K562 (cell line): ENCODE measurements around the gene SS18.

ENCODE experiments used
- BHLHE40 ChIP-seq: IDR thresholded peaks from 2 replicates; pipeline ENCODE4 v1.6.1; 2011; ENCODE audit warnings: low read length, improper control_type of control experiment
- FOXJ3 ChIP-seq: sonication (generic); formaldehyde crosslinking; IDR thresholded peaks from 2 replicates; pipeline ENCODE4 v1.4.0; 2020; ENCODE audit warnings: mild to moderate bottlenecking, missing genetic modification reagents
- NR2C2 ChIP-seq, 2 experiments: fragments of 200-800 bp in 1 of 2; sonication (Bioruptor generic) in 1 of 2; sonication (generic) in 1 of 2; formaldehyde crosslinking in 1 of 2; IDR thresholded peaks; 2 replicates each; pipeline versions ENCODE4 v1.6.1 to v1.8.0; 2016 to 2022; ENCODE audit warnings: mild to moderate bottlenecking in 1 of 2, missing compliant biosample characterization in 1 of 2, missing genetic modification characterization in 1 of 2, missing genetic modification reagents in 1 of 2
- RBBP5 ChIP-seq: fragments of 200-600 bp; sonication (generic); IDR thresholded peaks from 2 replicates; pipeline ENCODE4 v1.6.1; 2012; ENCODE audit warnings: borderline replicate concordance, mild to moderate bottlenecking, low read length, control low read depth, inconsistent platforms; ENCODE audit not compliant: insufficient read depth, poor library complexity, severe bottlenecking
- RBM34 ChIP-seq: fragments of 200-400 bp; formaldehyde crosslinking; IDR thresholded peaks from 2 replicates; pipeline ENCODE4 v1.6.1; 2018; ENCODE audit warnings: low read length, borderline replicate concordance; ENCODE audit not compliant: insufficient read depth
- ZNF431 ChIP-seq: sonication (generic); formaldehyde crosslinking; IDR thresholded peaks from 2 replicates; pipeline ENCODE4 v1.8.0; 2022; ENCODE audit warnings: mild to moderate bottlenecking, missing genetic modification reagents
- TF ChIP-seq, protein P1 (sequence below): fragments of 450-650 bp; IDR thresholded peaks from 2 replicates; pipeline ENCODE4 v1.6.1; 2018; ENCODE audit not compliant: partially characterized antibody
- TF ChIP-seq, protein P2 (sequence below): sonication (generic); formaldehyde crosslinking; IDR thresholded peaks from 2 replicates; pipeline ENCODE4 v1.8.1; 2022; ENCODE audit warnings: missing genetic modification reagents
- TF ChIP-seq, protein P3 (sequence below): fragments of 450-650 bp; formaldehyde crosslinking; IDR thresholded peaks from 2 replicates; pipeline ENCODE4 v1.4.0; 2020; ENCODE audit warnings: mild to moderate bottlenecking
- TF ChIP-seq, protein P4 (sequence below), 3 experiments: IDR thresholded peaks in 2 of 3; conservative IDR thresholded peaks in 1 of 3; 2 replicates each; pipeline ENCODE4 v1.5.1; 2011 to 2012; ENCODE audit warnings: low read length in 3 of 3, mild to moderate bottlenecking in 3 of 3, control low read depth in 2 of 3, improper control_type of control experiment in 1 of 3, inconsistent platforms in 1 of 3, low read depth in 1 of 3, mixed read lengths in 1 of 3, moderate library complexity in 1 of 3; ENCODE audit not compliant: insufficient read depth in 2 of 3
- TF ChIP-seq, protein P5 (sequence below), 2 experiments: fragments of 450-650 bp in 1 of 2; sonication (generic) in 1 of 2; formaldehyde crosslinking in 1 of 2; IDR thresholded peaks in 1 of 2; conservative IDR thresholded peaks in 1 of 2; 2 replicates each; pipeline versions ENCODE4 v1.6.1 to v1.8.1; 2016 to 2023; ENCODE audit warnings: mild to moderate bottlenecking in 2 of 2, moderate library complexity in 2 of 2, inconsistent platforms in 1 of 2, missing genetic modification reagents in 1 of 2

DNA sequence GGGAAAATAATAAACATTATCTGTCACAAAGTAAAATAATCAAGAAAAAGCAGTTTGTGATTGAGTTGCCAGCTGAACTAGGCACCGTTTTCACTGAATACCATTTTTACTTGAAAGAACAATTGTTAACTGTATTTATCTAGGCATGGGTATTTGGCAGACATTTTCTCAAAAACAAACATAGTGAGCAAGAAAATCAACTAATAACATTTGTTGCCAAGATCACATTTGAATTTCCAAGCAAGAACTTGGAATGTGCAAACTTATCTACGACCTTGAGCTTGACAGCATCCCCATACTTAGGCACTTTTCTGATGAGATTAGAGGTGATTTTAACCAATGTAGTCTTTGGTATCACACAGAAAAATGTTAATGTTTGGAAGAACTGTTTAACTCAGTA lies 16.7 kb downstream of the SS18 start:
- TF ChIP-seq BHLHE40 (no peak), RBM34 (no peak), FOXJ3 (CRISPR knock-in tag) (no peak), ZNF431 (no peak), NR2C2 (CRISPR knock-in tag; IDR thresholded peaks at IDR 0.05) (no peak), NR2C2 (tag; IDR thresholded peaks at IDR 0.05) (no peak), RBBP5 (no peak)
- TF ChIP-seq, protein P1, sequence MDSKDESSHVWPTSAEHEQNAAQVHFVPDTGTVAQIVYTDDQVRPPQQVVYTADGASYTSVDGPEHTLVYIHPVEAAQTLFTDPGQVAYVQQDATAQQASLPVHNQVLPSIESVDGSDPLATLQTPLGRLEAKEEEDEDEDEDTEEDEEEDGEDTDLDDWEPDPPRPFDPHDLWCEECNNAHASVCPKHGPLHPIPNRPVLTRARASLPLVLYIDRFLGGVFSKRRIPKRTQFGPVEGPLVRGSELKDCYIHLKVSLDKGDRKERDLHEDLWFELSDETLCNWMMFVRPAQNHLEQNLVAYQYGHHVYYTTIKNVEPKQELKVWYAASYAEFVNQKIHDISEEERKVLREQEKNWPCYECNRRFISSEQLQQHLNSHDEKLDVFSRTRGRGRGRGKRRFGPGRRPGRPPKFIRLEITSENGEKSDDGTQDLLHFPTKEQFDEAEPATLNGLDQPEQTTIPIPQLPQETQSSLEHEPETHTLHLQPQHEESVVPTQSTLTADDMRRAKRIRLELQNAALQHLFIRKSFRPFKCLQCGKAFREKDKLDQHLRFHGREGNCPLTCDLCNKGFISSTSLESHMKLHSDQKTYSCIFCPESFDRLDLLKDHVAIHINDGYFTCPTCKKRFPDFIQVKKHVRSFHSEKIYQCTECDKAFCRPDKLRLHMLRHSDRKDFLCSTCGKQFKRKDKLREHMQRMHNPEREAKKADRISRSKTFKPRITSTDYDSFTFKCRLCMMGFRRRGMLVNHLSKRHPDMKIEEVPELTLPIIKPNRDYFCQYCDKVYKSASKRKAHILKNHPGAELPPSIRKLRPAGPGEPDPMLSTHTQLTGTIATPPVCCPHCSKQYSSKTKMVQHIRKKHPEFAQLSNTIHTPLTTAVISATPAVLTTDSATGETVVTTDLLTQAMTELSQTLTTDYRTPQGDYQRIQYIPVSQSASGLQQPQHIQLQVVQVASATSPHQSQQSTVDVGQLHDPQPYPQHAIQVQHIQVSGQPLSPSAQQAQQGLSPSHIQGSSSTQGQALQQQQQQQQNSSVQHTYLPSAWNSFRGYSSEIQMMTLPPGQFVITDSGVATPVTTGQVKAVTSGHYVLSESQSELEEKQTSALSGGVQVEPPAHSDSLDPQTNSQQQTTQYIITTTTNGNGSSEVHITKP = no peak
- TF ChIP-seq, protein P2, sequence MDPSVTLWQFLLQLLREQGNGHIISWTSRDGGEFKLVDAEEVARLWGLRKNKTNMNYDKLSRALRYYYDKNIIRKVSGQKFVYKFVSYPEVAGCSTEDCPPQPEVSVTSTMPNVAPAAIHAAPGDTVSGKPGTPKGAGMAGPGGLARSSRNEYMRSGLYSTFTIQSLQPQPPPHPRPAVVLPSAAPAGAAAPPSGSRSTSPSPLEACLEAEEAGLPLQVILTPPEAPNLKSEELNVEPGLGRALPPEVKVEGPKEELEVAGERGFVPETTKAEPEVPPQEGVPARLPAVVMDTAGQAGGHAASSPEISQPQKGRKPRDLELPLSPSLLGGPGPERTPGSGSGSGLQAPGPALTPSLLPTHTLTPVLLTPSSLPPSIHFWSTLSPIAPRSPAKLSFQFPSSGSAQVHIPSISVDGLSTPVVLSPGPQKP (CRISPR knock-in tag) = no peak
- TF ChIP-seq, protein P3, sequence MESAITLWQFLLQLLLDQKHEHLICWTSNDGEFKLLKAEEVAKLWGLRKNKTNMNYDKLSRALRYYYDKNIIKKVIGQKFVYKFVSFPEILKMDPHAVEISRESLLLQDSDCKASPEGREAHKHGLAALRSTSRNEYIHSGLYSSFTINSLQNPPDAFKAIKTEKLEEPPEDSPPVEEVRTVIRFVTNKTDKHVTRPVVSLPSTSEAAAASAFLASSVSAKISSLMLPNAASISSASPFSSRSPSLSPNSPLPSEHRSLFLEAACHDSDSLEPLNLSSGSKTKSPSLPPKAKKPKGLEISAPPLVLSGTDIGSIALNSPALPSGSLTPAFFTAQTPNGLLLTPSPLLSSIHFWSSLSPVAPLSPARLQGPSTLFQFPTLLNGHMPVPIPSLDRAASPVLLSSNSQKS (CRISPR knock-in tag) = no peak
- TF ChIP-seq, protein P4, sequence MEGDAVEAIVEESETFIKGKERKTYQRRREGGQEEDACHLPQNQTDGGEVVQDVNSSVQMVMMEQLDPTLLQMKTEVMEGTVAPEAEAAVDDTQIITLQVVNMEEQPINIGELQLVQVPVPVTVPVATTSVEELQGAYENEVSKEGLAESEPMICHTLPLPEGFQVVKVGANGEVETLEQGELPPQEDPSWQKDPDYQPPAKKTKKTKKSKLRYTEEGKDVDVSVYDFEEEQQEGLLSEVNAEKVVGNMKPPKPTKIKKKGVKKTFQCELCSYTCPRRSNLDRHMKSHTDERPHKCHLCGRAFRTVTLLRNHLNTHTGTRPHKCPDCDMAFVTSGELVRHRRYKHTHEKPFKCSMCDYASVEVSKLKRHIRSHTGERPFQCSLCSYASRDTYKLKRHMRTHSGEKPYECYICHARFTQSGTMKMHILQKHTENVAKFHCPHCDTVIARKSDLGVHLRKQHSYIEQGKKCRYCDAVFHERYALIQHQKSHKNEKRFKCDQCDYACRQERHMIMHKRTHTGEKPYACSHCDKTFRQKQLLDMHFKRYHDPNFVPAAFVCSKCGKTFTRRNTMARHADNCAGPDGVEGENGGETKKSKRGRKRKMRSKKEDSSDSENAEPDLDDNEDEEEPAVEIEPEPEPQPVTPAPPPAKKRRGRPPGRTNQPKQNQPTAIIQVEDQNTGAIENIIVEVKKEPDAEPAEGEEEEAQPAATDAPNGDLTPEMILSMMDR (IDR thresholded peaks at IDR 0.05 in 2 of 3, conservative IDR thresholded peaks at IDR 0.05 in 1 of 3; ENCODE audit: insufficient read depth in 2 of 3, low read depth in 1 of 3, low read length in 3 of 3) = no peak
- TF ChIP-seq, protein P5, sequence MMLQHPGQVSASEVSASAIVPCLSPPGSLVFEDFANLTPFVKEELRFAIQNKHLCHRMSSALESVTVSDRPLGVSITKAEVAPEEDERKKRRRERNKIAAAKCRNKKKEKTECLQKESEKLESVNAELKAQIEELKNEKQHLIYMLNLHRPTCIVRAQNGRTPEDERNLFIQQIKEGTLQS (IDR thresholded peaks at IDR 0.05) = no peak
- TF ChIP-seq, protein P5 (CRISPR knock-in tag; conservative IDR thresholded peaks at IDR 0.05) = no peak
